ENCODE measurements around the gene DHRS12. TPM values are rescaled to one million over a fixed set of nuclear protein-coding genes. Genes with fewer than 3 reads are reported as not detected.

The DHRS12 gene
- total RNA-seq (2021) = 8.8 and 11.1 TPM in 2 replicates
- long read RNA-seq, transcript DHRS12-203 (10 exons, 1,162 nt) = major isoform, 5 of 36 reads
- long read RNA-seq, partial matches to known transcripts = 3 of 36 reads
- long read RNA-seq, other reads (novel, unspliced or antisense) = 26 of 36 reads

- H3K9ac ChIP-seq (ENCODE audit: extremely low read depth, insufficient read length, low read length) = peak within 1 kb of the TSS; percentile 73
- peak within 1 kb of the TSS; percentile 96 for H3K14ac ChIP-seq (ENCODE audit: insufficient read depth, low read length)
- H3K23ac ChIP-seq (ENCODE audit: insufficient read length, low read depth, low read length) = no peak within 1 kb of the TSS
- no peaks in the 10 kb centered on the region for H4K20me1 ChIP-seq (ENCODE audit: control insufficient read depth, insufficient read depth, insufficient read length)
- no peak within 1 kb of the TSS for H4K5ac ChIP-seq (ENCODE audit: insufficient read length, low read depth, low read length)
- H3K27me3 ChIP-seq (ENCODE audit: insufficient read depth, low read length) = no peaks in the 10 kb centered on the region
- no peak within 1 kb of the TSS for H2AK5ac ChIP-seq (ENCODE audit: insufficient read length, low read length)
- no peaks in the 10 kb centered on the region for H3K9me3 Mint-ChIP-seq
- peaks cover 0 to 2% (median 0%) of the 10 kb centered on the region in 3 experiments; a peak in 2 of 7 replicates for H3K36me3 Mint-ChIP-seq (ENCODE audit: insufficient read depth in 1 of 3, low read depth in 3 of 3)
- H3K4me3 Mint-ChIP-seq = peak within 1 kb of the TSS; percentile 77 to 89
- H2AFZ ChIP-seq (ENCODE audit: low read length) = no peak within 1 kb of the TSS
- no peak within 1 kb of the TSS for H4K8ac ChIP-seq (replicated peaks; ENCODE audit: insufficient read length, low read depth, low read length)
- H3K79me1 ChIP-seq (ENCODE audit: insufficient read depth, low read depth, low read length, poor library complexity, severe bottlenecking) = no peaks in the 10 kb centered on the region
- TF ChIP-seq CTCF (conservative IDR thresholded peaks at IDR 0.05) = no peak
- WGBS (ENCODE audit: extremely low coverage, insufficient read length, low lambda C conversion rate) = no CpG with 5 or more reads among the region's 91 CpGs
- peak; percentile 82 for DNase-seq
- H3K56ac ChIP-seq (ENCODE audit: insufficient read length, low read depth, low read length) = no peak within 1 kb of the TSS
- no peaks in the 10 kb centered on the region; the same call in 1 of the 2 replicates for H3K27me3 Mint-ChIP-seq (ENCODE audit: low read depth)
- peaks cover 48 to 56% of the 10 kb centered on the region in 2 experiments for H3K4me1 Mint-ChIP-seq
- H3K18ac ChIP-seq (ENCODE audit: insufficient read length, low read depth, low read length) = peak within 1 kb of the TSS; percentile 83
- peaks cover 3% of the 10 kb centered on the region; the same call in 1 of the 2 replicates for H3K4me1 ChIP-seq (ENCODE audit: insufficient read depth, low read length)
- no peak within 1 kb of the TSS for H2BK15ac ChIP-seq (ENCODE audit: low read depth, low read length)
- no peak within 1 kb of the TSS for H2BK5ac ChIP-seq (ENCODE audit: insufficient read length, low read length)
- H2BK12ac ChIP-seq (ENCODE audit: insufficient read length, low read depth, low read length) = no peak within 1 kb of the TSS
- no peak within 1 kb of the TSS for H3T11ph ChIP-seq (ENCODE audit: low read length)
- no peaks in the 10 kb centered on the region for H3K9me3 ChIP-seq (ENCODE audit: control insufficient read depth, low read depth, low read length)
- H3K79me2 ChIP-seq (ENCODE audit: insufficient read depth, low read length) = no peaks in the 10 kb centered on the region
- no peak within 1 kb of the TSS for H2BK120ac ChIP-seq (ENCODE audit: low read depth, low read length, poor library complexity, severe bottlenecking)
- no peak within 1 kb of the TSS for H2BK20ac ChIP-seq (ENCODE audit: low read depth, low read length, poor library complexity, severe bottlenecking)
- H4K91ac ChIP-seq (ENCODE audit: insufficient read length, low read depth, low read length) = no peak within 1 kb of the TSS
- no peak within 1 kb of the TSS for H3K27ac ChIP-seq (ENCODE audit: insufficient read length, low read depth, low read length)
- peak within 1 kb of the TSS; percentile 94 for H3K4me2 ChIP-seq (ENCODE audit: insufficient read depth, insufficient read length, low read length)
- peak within 1 kb of the TSS; percentile 69 to 95 (median 92); a peak in 3 of 7 replicates for H3K27ac Mint-ChIP-seq
- no peak within 1 kb of the TSS for H3K4ac ChIP-seq (ENCODE audit: low read depth, low read length)
- peaks cover 4% of the 10 kb centered on the region for H3K23me2 ChIP-seq (ENCODE audit: insufficient read length, low read depth, low read length, poor library complexity, severe bottlenecking)
Measured at GRCh38 chr13:51803422-51804294, at the start of gene DHRS12. Gene DHRS12 (minus strand): TSS chr13:51804163. CDS start chr13:51799659, 4,504 bp downstream.
